Uterus (tissue), 4 donors: ENCODE data around the gene DOCK4. TPM values are rescaled to one million over a fixed set of nuclear protein-coding genes. Genes with fewer than 3 reads are reported as not detected.

ENCODE experiments used
- DNase-seq, 2 donors: peaks; one replicate each; pipeline ENCODE4 v3.0.0-alpha.2; 2019 to 2020
- H3K27ac ChIP-seq, 2 donors: fragments of 200-600 bp; sonication (generic); 1 replicate in 1 of 2; 2 replicates in 1 of 2; pipeline ENCODE4 v1.5.1; 2016 to 2018
- H3K27me3 ChIP-seq, 2 donors: fragments of 200-600 bp; sonication (generic); one replicate each; pipeline ENCODE4 v1.5.1; 2018 to 2019; ENCODE audit warnings: control low read depth in 1 of 2
- H3K36me3 ChIP-seq, 2 donors: fragments of 200-600 bp; sonication (generic); one replicate each; pipeline ENCODE4 v1.5.1; 2019; ENCODE audit warnings: control low read depth in 1 of 2
- H3K4me1 ChIP-seq, 2 donors: fragments of 200-600 bp; sonication (generic); one replicate each; pipeline ENCODE4 v1.5.1; 2018 to 2019; ENCODE audit warnings: control low read depth in 1 of 2
- H3K4me3 ChIP-seq, 2 donors: fragments of 200-600 bp; sonication (generic); 1 replicate in 1 of 2; 2 replicates in 1 of 2; pipeline ENCODE4 v1.5.1; 2018 to 2019; ENCODE audit warnings: mild to moderate bottlenecking in 1 of 2
- H3K9me3 ChIP-seq, 2 donors: fragments of 200-600 bp; sonication (generic); one replicate each; pipeline ENCODE4 v1.5.1; 2019; ENCODE audit warnings: control low read depth in 1 of 2
- POLR2A ChIP-seq, 2 donors: fragments of 450-650 bp; IDR thresholded peaks; one replicate each; pipeline ENCODE4 v1.6.1; 2016; ENCODE audit warnings: antibody characterized with exemption in 2 of 2, mild to moderate bottlenecking in 1 of 2, moderate library complexity in 1 of 2
- intact Hi-C: fragments of 100-400 bp; cut with DNase I; formaldehyde crosslinking; loops from one replicate; pipeline ENCODE4 v1.15.1; 2023; ENCODE audit warnings: low total_unique reads
- small RNA-seq: library from RNA; depleted of rRNA; stranded (forward); fragments of <200 nt; gene quantifications from one replicate; pipeline ENCODE3, GENCODE V24; 2016
- total RNA-seq, 4 donors: library from RNA; depleted of rRNA in 3 of 4; stranded (reverse); fragments of >200 nt in 3 of 4; gene quantifications; one replicate each; pipeline versions ENCODE4 v1.1.0 to v1.2.4, GENCODE V29; 2014 to 2023
- TF ChIP-seq, protein P1 (sequence below), 4 experiments: fragments of 200-600 bp in 2 of 4; fragments of 450-650 bp in 2 of 4; sonication (generic) in 2 of 4; IDR thresholded peaks; one replicate each; pipeline ENCODE4 v1.5.1; 2016 to 2019; ENCODE audit warnings: antibody characterized with exemption in 4 of 4, mild to moderate bottlenecking in 2 of 4, moderate library complexity in 1 of 4
- donor health status: DM: yes; HTN: yes; CAD: no.

The DOCK4 gene
- total RNA-seq, 4 donors from 2014 or later, result 48.8 to 217 (median 72.3) TPM

DNA sequence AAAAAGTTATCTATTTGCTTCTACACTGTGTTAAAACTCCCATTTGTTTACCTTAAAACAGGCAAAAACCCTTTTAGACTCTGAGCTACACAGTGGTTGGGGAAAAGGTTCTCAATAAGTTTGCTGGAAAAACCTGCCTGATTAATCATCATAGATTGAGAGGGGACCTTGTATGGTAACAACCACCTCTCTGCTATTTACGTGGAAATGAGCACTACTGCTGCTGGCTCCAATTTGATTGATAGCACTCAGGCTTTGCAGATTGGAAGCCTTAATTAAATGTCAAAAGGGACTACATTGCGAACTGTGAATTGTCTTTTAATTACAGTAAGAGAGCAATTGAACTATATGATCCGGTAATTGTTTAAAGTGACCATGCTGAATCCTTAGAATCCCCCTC is 525.0 kb downstream of the DOCK4 start:
- Histone ChIP-seq H3K27me3 (no peaks in the 10 kb centered on the region), H3K4me3 (no peak overlapping the region), H3K9me3 (no peaks in the 10 kb centered on the region), H3K36me3 (no peaks in the 10 kb centered on the region), H3K27ac (no peak overlapping the region), H3K4me1 (no peaks in the 10 kb centered on the region)
- intact Hi-C loops, result no loop called here
- TF ChIP-seq POLR2A (IDR thresholded peaks at IDR 0.05), result no peak
- TF ChIP-seq, protein P1, sequence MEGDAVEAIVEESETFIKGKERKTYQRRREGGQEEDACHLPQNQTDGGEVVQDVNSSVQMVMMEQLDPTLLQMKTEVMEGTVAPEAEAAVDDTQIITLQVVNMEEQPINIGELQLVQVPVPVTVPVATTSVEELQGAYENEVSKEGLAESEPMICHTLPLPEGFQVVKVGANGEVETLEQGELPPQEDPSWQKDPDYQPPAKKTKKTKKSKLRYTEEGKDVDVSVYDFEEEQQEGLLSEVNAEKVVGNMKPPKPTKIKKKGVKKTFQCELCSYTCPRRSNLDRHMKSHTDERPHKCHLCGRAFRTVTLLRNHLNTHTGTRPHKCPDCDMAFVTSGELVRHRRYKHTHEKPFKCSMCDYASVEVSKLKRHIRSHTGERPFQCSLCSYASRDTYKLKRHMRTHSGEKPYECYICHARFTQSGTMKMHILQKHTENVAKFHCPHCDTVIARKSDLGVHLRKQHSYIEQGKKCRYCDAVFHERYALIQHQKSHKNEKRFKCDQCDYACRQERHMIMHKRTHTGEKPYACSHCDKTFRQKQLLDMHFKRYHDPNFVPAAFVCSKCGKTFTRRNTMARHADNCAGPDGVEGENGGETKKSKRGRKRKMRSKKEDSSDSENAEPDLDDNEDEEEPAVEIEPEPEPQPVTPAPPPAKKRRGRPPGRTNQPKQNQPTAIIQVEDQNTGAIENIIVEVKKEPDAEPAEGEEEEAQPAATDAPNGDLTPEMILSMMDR (IDR thresholded peaks at IDR 0.05), result no peak
- no peak for DNase-seq

GRCh38 chr7:111678986-111679385 is 527.2 kb downstream of the DOCK4 start:
- no peaks in the 10 kb centered on the region for H3K27me3 ChIP-seq
- DNase-seq, result no peak
- no peaks in the 10 kb centered on the region for H3K9me3 ChIP-seq
- intact Hi-C loops, result no loop called here
- H3K36me3 ChIP-seq, result no peaks in the 10 kb centered on the region
- H3K27ac ChIP-seq, result no peak overlapping the region
- TF ChIP-seq POLR2A (IDR thresholded peaks at IDR 0.05), result no peak
- TF ChIP-seq, protein P1 (IDR thresholded peaks at IDR 0.05), result no peak
- H3K4me3 ChIP-seq, result no peak overlapping the region
- H3K4me1 ChIP-seq, result no peaks in the 10 kb centered on the region

DNA sequence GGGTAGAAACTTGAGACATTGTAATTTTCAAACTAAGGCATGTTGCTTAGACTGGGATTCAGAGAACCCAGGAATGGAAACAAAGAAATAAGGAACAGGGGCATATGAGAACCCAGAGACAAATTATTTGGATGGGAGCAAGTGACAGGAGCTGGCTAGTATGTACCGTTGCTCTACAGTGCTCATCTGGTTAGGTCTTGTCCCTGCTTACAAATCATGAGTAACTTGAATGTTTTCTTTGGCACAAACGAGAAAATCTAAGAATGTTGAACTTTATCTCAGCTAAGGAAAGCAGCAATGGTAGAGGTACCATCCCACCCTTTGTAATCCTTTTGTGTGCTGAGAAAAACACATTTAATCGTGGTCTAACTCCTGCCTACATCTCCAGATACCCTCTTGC is 527.9 kb downstream of the DOCK4 start:
- Histone ChIP-seq H3K27me3 (no peaks in the 10 kb centered on the region), H3K9me3 (no peaks in the 10 kb centered on the region), H3K4me3 (no peak overlapping the region), H3K4me1 (no peaks in the 10 kb centered on the region), H3K36me3 (no peaks in the 10 kb centered on the region), H3K27ac (no peak overlapping the region)
- intact Hi-C loops, result no loop called here
- no peak for DNase-seq
- TF ChIP-seq, protein P1 (IDR thresholded peaks at IDR 0.05), result no peak
- TF ChIP-seq POLR2A (IDR thresholded peaks at IDR 0.05), result no peak

DNA sequence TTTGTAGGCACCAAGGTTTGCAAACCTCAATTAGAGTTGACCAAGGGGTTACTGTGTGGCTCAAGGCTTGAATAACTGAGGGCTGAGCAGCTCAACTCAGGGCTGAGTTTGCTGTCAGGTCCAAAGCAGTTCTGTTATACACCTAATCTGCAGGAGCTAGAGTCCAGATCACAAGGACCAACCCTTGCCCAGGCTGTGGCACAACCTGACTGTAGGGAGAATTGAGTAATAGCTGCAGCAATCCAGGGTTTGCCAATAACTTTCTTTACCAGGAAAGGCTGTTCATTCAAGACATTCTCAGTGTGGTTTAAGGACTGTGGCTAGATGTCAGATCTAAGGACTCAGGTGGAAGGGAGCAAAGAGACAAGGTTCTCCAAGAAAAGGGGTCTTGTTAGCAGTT is 528.4 kb downstream of the DOCK4 start:
- Histone ChIP-seq H3K27me3 (no peaks in the 10 kb centered on the region), H3K4me1 (no peaks in the 10 kb centered on the region), H3K4me3 (no peak overlapping the region), H3K27ac (no peak overlapping the region), H3K36me3 (no peaks in the 10 kb centered on the region), H3K9me3 (no peaks in the 10 kb centered on the region)
- intact Hi-C loops, result no loop called here
- DNase-seq, result no peak
- no peak for TF ChIP-seq POLR2A (IDR thresholded peaks at IDR 0.05)
- TF ChIP-seq, protein P1 (IDR thresholded peaks at IDR 0.05), result no peak

GRCh38 chr7:111676811-111677210 is 529.4 kb downstream of the DOCK4 start:
- Histone ChIP-seq H3K9me3 (no peaks in the 10 kb centered on the region), H3K27ac (no peak overlapping the region), H3K36me3 (no peaks in the 10 kb centered on the region), H3K4me1 (no peaks in the 10 kb centered on the region), H3K27me3 (no peaks in the 10 kb centered on the region), H3K4me3 (no peak overlapping the region)
- no peak for TF ChIP-seq POLR2A (IDR thresholded peaks at IDR 0.05)
- TF ChIP-seq, protein P1 (IDR thresholded peaks at IDR 0.05), result no peak
- DNase-seq, result no peak
- intact Hi-C loops, result no loop called here

Small RNAs within 50 kb of the gene (small RNA-seq; reads per million reads assigned to genes)
- gene RNA5SP237, result not detected

Other genes with a start within 250 kb of the DOCK4 start
- gene ZNF277, start 296 bp upstream of the DOCK4 start, total RNA-seq, result 10 to 100 TPM; 14.4 to 44.9 (median 21.4) TPM
- 10 to 100 TPM; 26.4 to 60.1 (median 36.3) TPM for gene IFRD1, start 244.1 kb upstream of the DOCK4 start, total RNA-seq